COR-L47 (cell line): ENCODE data around the gene ELAVL3.
"Not testable (repeated sequence)": the region's sequence is repeated elsewhere in the genome, so short reads cannot be mapped to it uniquely, and the experiment has no call there.

Source experiments
- DNase-seq: peaks from one replicate; lab custom pipeline; 2025; lab: John Stamatoyannopoulos, UW

The ELAVL3 gene

DNA sequence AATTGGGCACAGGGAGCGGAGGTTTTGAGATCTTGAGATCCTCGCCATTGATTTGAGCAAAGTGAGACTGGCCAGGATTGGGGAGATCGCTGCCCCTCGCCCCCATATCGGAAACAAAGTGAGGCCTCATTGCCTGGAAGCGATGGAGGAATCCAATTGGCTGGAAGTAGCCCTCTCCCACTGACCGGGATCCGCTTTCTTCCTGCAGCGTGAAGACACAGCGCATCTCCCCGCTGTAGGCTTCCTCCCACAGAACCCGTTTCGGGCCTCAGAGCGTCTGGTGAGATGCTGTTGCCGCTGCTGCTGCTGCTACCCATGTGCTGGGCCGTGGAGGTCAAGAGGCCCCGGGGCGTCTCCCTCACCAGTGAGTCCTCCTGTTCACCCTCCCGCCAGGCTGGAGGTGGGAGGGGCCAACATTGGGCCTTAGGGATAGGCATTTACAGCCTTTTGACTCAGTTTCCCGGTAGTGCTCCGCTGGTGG, 45.0 kb downstream of the ELAVL3 start:
- no peak for DNase-seq

DNA sequence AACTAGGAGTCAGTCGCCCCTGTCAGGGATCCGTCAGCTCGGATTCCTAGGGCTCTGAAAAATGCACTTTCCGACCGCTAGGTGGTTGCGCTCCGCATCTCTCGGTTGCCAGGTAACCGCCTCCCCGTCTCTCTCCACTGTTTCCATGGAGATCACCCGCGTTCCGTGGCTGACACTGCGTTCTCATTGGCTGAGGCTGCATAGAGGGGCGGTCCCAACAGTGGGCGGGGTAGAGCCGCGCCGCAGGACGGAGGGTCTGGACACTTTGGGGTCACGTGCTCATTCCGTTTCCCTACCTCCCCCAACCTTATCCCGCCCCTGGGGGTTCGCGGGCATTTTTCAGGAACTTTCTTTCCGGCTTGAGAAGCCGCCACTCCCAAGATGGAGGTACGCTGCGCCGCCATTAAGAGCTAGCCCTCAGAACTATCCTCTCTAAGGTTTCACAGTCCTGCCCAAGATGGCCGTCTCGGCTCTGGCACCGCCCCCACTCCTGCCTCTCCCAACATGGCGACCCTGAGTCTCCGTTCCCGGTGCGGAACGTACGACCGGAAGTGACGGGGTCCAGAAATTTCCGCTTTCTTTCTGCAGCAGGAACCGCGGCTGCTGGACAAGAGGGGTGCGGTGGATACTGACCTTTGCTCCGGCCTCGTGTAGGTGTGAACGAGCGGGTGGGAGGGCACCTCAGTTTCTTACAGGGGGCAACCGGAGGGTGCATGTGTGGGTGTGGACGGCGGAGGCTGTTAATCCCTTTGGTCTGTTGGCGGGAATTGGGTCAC, 45.6 kb downstream of the ELAVL3 start, which contains the start of the genes ODAD3 and PRKCSH:
TSS of gene ODAD3 (minus strand) at position 65 of the 776 bp plus-strand sequence. CDS start 105 bp downstream, outside the sequence.
TSS of gene PRKCSH (plus strand) at position 579 of the 776 bp plus-strand sequence. CDS start 483 bp downstream, outside the sequence.
- peak; percentile 100 for DNase-seq

DNA sequence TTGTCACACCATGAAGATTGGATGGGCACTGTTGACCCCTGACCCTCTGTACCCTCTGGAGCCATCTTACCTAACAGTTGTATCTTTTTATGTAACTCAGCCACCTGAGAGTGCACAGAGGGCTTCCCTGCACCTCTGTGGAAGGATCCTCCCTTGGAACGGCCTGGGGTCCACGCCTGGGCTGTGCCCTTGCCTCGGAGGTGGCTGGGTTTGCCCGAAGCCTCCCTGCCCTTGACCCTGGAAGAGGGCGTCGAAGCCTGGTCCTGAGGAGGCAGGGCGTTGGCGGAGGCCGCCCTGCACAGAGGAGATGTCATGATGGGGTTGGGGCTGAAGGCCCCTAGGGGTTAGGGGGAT, 46.2 kb downstream of the ELAVL3 start:
- no peak for DNase-seq

DNA sequence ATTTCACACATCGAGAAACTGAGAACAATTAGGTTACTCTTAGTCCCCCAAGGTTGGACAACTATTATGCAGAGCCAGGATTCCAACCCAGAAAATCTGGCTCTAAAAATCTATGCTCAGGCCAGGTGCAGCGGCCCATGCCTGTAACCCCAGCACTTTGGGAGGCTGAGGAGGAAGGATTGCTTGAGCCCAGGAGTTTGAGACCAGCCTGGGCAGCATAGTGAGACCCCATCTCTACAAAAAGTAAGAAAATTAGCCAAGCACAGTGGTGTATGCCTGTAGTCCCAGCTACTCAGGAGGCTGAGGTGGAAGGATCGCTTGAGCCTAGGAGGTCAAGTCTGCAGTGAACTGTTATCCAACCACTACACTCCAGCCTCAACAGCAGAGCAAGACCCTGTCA, 47.3 kb downstream of the ELAVL3 start:
- DNase-seq = not testable (repeated sequence)

DNA sequence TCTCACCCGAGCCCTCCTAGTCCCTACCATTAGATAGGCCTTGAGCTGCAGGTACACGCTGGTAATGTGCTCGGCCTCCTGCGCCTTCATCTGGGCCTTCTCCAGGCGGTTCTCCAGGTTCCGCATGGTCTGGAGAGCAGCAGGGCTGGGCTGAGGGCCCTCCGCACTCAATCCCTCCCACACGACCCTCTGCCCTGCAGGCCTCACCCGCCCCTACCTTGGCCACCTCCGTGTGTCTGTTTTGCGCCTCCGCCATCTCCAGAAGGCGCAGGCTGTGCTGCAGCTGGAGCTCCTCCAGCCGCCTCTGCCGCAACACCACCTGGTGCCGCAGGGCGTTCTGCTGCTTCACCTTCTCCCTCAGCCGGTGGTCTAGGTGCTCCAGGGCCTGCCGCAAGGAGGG, 54.2 kb downstream of the ELAVL3 start:
- no peak for DNase-seq

DNA sequence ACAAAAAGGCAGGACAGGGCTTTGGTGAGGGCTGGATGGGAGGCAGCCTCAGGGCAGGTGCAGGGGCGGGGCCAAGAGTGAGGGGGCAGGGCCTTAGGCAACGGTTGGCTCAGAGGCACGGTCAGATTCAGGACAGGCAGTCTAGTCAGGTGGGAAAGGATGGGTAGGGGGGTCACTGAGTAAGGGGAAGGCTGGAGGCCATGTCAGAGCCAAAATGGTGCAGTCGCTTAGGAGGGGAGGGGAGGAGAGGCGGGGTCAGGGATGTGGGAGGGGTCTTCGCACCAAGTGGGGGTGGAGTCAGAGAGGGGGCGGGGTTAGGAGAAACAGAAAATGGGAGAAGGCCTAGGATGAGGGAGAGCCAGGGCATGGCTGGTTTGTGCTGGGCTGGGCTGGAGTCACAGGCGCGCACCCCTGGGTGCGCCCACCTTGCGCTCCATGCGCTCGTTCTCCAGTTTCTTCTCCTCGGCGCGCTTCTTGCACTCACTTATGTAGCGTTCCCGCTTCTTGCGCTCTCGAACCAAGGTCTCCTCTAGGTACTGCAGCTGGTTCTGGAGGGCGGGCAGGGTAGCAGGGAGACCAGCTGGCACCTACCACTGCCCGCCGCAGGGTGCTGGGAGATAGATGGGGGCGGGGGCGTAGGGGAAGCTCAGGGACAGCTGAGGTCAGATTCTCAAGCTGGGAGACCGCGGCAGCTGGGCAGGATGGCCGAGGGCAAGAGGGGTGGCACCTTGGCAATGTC, 55.0 kb downstream of the ELAVL3 start:
- DNase-seq = no peak

DNA sequence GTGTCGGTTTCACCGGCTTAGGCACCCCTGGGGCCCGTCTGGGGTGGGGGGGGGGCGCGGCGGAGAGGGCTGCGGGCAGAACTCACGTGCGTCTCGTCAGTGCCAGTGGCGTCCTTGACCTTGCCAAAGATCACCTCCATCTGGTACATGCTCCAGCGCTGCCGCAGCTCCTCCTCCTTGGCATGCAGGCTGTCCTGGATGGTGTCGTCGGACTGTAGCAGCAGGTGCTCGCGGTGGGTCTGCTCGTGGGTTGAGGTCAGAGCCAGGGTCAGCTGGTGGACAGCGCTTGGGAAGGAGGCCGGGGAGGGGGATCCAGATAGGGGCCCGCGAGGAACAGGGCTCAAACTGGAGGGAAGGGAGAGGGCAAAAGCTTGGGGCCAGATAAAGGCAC, 57.1 kb downstream of the ELAVL3 start:
- no peak for DNase-seq

DNA sequence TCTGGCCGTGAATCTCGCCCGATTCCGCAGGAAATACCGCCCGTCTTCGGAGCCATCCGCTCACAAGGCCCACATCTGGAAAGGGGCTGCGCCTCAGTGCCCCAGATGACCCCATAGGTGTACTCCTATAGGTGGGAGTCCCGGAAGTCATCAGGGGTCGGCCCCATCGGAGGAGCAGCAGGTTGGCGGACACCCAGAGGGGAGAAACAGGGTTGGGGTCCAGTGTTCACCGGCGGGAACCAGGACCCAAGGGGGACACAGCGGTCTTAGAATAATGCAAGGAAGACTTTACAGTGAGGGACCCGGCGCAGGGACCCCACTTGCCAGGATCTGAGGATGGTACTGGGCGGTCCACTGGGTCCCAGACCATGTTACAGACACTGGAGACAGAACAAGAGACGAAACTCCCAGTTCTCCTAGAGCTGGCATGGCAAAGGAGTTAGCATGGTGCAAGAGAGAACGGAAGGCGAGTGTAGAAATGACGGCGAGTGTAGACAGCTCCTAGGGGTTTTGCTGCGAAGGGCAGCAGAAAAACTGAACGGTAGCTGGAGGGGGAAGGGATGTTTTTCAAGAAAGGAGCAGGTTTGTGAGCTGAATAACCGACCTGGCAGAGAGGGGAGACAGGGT, 57.6 kb downstream of the ELAVL3 start:
- DNase-seq = no peak

DNA sequence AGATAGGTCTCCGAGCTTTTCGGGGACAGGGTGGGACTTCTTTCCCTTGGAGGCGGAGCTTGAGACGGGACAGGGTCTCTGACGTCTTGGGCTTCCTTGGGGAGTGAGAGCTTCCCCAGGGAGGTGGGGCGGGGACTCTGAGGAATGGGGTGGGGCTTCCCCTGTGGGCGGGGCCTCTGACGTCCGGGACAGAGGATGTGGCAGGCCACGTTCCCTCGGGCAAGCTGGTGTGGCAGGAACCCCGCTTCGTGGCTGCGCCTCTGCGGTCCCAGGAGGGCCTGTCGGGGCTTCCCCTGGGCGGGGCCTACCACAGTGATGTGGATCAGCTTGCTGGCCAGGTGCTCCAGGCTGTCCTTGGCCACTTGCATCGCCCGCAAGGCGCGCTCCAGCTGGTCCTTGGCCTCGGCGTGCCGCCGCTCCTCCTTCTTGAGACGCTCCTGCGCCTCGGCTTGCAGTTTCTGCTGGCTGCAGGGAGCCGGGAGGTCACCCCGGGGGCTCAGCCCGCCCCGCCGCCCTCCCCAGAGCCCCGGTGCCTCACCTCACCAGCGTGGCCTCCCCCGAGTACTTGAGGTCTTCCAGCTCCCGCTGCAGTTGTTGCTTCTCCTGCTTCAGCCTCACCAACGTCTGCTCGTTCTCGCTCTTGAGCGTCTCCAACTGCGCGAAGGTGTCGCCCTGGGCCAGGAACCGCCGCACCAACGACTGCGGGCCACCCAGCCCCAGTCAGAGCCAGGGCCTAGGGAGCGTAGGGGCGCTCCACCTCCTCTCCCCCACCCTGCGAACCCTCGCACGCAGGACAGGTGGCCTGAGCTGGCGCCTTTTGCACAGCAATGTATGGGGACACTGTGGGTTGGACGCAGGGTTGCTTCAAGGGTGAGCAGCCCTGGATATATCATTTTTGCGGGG, 58.4 kb downstream of the ELAVL3 start:
- DNase-seq = no peak

DNA sequence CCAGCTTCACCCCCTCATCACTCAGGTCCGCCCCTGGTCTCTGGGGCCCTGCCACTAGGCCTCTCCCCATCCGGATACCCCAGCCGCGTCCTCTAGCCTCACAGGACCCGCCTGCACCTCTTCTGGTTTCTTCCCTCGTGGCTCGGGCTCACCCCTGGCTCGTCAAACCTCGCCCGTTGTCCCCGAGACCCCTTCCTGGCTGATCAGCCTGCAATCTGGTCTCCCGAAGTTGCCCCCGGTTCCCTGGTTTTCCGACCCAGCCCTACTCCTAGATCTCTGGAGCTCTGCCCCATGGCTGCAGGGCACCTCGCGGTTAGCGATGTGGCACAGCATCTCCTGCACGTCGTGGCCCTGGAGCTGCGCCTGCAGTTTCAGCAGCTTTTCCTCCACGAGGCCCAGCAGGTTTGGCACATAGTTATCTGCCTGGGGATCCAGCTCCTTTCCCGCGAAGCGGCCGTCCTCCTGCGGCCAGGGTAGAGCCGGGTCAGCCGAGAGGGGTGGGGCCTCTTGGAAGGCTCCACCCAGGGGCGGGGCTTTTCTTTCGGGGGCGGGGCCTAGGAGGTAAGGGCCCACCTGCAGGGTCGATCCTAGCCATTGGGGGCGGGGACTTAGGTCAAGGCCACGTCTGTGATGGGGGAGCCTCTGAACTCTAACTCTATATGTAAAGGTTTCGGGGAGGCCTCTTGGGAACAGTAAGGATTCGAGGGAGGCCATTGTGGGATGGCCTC, 59.3 kb downstream of the ELAVL3 start:
- no peak for DNase-seq

DNA sequence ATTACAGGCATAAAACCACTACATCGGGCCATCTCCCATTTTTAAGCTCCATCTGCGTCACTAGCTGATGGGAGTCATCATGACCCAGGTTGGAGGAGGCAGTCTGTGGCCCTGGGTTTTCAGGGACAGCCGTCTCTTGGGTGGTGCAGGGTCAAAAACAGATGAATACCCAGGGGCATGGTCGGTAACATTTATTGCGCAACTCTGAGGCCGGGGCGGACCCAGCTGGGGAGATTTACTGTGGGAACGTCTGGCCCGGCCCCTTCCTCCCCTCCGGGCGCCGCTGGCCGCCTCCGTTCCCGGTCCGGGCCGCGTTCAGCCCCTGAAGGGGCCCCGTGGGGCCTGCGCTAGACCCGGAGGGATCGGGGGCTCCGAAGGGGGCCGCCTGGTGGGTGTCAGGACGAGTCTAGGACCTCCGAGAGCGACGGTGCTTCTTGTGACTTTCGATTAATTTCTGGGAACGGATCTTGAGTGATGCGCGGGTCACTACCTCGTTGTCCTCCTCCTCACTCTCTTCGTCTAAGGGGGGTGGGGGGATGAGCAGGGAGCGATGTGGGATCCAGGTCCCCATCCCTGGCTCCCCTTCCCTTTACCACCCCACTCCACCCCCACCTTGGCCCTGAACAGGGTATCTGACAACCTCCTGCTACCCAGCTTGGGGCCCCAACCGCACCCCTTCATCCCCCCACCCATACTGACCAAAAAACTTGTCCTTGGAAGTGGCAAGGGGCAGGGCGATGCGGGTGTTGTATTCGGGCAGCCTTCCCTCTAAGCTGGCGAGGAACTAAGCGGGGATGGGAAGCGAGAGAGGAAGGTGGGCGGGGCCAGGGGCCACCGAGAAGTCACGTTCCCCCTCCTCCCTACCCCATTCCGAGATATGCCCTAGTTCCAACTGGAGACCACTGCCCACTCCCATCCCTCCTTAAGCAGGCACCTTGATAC, 60.1 kb downstream of the ELAVL3 start:
- no peak for DNase-seq

DNA sequence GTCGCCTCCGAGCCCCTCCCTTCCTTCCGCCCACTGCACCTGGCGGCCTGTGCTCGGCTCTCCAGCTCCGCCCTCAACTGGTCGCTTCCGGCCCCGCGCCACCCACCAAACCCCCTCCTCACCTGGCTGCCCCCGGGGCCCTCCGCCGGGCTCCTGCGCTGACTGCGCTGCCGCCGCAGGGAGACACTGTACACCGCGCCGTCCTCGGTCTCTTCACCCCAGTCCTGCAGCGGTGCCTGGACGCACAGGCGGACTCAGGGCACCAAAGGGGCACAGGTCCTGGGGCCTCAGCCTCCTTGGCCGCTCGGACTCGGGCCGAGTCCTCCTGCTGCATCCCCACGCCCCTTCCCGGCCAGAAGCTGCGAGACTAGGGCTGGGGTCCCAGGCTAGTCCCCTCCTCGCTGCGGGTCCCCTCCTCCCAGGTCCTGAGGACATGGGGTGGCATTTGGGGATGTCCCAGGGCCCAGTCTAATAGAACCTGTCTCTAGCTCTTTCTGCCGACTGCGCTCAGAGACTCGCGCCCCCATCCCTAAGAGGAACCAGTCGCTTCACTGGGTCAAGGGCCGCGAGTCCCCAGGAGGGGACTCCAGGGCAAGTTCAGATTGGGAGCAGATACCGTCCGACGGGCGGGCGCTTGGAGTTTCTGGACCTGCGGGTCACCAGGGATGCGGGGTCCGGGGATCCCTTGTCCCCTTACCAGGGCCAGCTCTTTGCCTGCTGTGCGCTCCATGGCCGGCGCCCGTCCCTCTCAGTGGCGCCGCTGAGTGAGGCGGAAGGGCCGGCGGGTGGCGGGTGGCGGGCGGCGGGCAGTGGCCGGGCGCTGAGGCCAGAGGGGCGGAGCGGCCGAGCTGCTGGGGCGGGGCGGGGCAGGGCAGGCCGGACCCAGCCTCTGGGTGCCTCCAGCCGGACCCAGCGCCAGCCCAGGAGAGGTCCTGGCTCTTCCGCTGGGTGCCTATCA, 62.0 kb downstream of the ELAVL3 start, which contains the start of gene RGL3:
TSS of gene RGL3 (minus strand) at position 766 of the 958 bp plus-strand sequence. CDS start at position 730, 36 bp downstream.
- peak; percentile 81 for DNase-seq

DNA sequence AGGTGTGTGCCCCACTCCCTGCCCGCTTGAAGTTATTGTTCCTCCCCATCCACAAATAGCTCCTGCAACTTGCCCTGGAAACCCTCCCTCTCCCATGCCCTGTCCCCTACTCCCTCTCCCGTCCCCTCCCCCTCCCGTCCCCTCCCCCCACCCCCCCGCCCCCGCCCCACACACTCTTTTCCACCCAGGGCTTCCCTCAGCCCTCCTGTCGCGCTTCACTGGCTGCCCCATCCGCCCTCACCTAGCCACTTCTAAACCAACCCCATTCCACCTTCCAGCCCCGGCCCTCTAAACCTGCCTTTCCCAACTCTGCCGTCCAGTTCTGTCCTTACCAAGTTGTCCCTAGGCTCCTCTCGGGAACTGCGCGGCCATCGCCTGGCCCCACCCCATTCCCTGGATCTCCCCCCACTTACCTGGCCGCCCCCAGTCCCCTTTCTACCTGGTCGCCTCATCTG, 62.7 kb downstream of the ELAVL3 start:
- DNase-seq = no peak

DNA sequence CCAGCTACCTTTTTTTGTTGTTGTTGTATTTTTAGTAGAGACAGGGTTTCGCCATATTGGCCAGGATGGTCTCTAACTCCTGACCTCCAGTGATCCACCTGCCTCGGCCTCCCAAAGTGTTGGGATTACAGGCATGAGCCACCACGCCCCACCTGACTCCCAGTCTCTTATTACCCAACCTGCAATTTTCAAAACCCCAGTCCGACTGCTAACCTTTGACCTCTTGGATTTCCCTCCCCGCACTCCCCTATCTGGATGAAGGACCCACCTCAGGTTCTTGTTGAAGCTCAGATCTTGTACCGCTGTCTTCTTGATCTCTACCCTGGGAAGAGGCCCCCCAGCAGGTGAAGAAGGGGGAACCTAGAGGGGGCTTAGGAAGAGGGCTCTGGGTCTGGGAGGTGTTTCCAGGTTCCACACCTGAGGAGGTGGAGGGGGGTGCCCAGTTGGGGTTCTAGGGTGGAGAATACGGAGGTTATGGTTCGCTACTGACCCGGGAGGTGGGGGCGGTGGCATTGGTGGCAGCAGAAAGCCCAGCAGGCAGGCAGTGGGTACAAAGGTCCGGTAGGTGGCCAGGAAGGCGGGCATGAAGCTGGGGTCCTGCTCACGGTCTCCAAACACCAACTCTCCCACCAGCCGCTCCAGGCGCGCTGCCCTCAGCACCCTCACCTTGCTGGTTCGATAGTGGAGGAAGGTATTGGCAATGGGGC, 64.3 kb downstream of the ELAVL3 start:
- DNase-seq = no peak

DNA sequence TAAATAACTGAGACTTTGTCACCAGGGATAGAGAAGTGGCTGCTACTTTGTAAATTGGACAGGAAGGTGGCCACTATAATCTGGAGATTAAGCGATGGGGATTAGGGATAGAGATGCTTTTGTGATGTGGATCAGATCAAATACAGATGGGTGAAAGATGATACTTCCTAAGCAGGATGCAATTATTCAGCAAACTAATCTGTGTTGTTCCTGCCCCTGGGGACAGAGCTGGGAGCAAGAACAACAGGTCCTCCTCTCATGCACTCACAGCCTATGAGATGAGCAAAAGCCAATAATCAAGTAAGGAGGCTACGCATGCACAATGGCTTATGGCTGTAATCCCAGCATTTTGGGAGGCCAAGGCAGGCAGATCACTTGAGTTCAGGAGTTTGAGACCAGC, 66.3 kb downstream of the ELAVL3 start:
- DNase-seq = no peak

DNA sequence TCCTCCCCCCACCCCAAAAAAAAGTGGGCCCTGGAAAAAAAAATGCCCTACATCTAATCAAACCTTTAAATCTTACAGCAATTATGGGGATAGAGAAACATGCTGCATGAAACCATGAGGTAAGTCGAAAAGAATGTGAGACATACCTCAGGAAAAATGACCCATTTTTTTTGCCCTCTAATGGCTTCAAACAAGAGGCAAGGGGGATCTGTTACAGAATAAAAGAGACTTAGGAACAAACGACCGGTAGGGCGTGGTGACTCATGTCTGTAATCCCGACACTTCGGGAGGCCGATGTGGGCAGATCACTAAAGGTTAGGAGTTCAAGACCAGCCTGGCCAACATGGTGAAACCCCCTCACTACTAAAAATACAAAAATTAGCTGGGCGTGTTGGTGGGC, 70.2 kb downstream of the ELAVL3 start:
- DNase-seq = no peak

DNA sequence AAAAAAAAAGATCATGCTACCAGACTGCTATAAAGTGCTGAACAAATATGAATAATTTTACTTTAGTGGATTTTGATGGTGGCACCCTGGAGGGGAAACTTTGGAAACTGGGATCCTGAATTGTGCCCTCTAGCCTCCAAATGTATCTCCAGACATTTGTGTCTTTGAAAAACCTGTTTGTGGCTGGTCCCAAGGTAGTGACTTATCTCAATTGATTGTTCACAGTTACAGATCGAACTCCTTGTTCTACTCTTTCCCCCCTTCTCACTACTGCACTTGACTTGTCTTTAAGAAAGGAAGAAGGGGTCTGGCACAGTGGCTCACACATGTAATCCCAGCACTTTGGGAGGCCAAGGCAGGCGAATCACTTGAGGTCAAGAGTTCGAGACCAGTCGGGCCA, 72.3 kb downstream of the ELAVL3 start:
- DNase-seq = no peak
